GM10248 (cell line): ENCODE measurements around the gene GNG7.
"Not testable (repeated sequence)": the region's sequence is repeated elsewhere in the genome, so short reads cannot be mapped to it uniquely, and the experiment has no call there.

Experiments used
- CTCF ChIA-PET: fragments of 300-600 bp; sonication (Branson Sonifier 250); formaldehyde crosslinking; extraction: SDS; loops from one replicate; lab custom pipeline; 2021; ENCODE audit warnings: antibody characterized with exemption; lab: Yijun Ruan, JAX
- POLR2A ChIA-PET: fragments of 350-650 bp; sonication (Branson Sonifier 250); formaldehyde crosslinking; extraction: SDS; loops from one replicate; lab custom pipeline; 2020; ENCODE audit warnings: antibody characterized with exemption; lab: Yijun Ruan, JAX
- DNase-seq: peaks from one replicate; pipeline ENCODE4 v3.0.0; 2012; ENCODE audit errors: extremely low spot score
- CTCF ChIP-seq: IDR thresholded peaks from 2 replicates; pipeline ENCODE4 v1.5.1; 2012; ENCODE audit warnings: mild to moderate bottlenecking, low read depth; ENCODE audit errors: extremely low read depth, missing control alignments, control extremely low read depth

The GNG7 gene

GRCh38 chr19:2686360-2686759 lies 16.1 kb downstream of the GNG7 start:
- POLR2A ChIA-PET, result no interaction called here
- no peak for TF ChIP-seq CTCF
- no peak for DNase-seq
- CTCF ChIA-PET, result interaction anchor here (1.4 to 1.8 kb wide), 2 partner anchors 13 to 52 kb away, joined by 4 read pairs; no protein-coding TSS in a partner anchor

- ChIA-PET CTCF (interaction anchor here (1.4 kb wide), 1 partner anchor 53 kb away, joined by 4 read pairs; no protein-coding TSS in a partner anchor), POLR2A (no interaction called here)
- TF ChIP-seq CTCF, result no peak
- DNase-seq, result no peak
Observed at GRCh38 chr19:2685204-2685704, 17.2 kb downstream of the GNG7 start.

- POLR2A ChIA-PET, result interaction anchor here (1.1 kb wide), 1 partner anchor 19 kb away, joined by 7 read pairs; the partner anchor contains the start of gene GNG7
- no peak for DNase-seq
- TF ChIP-seq CTCF, result no peak
- CTCF ChIA-PET, result interaction anchor here (0.9 to 1.0 kb wide), 2 partner anchors 22 to 66 kb away, joined by 3 to 4 read pairs; no protein-coding TSS in a partner anchor
Observed at GRCh38 chr19:2683430-2684003, 19.0 kb downstream of the GNG7 start.

- DNase-seq, result no peak
- CTCF ChIA-PET, result interaction anchor here (1.1 to 1.8 kb wide), 5 partner anchors 12 to 68 kb away, joined by 3 to 8 read pairs (median 3); no protein-coding TSS in a partner anchor
- POLR2A ChIA-PET, result interaction anchor here (1.7 kb wide), 1 partner anchor 21 kb away, joined by 4 read pairs; no protein-coding TSS in a partner anchor
- no peak for TF ChIP-seq CTCF
Observed at GRCh38 chr19:2680808-2681207, 21.7 kb downstream of the GNG7 start.

- ChIA-PET CTCF (interaction anchor here (1.2 kb wide), 1 partner anchor 67 kb away, joined by 4 read pairs; no protein-coding TSS in a partner anchor), POLR2A (no interaction called here)
- TF ChIP-seq CTCF, result no peak
- DNase-seq, result no peak
Observed at GRCh38 chr19:2679439-2679838, 23.1 kb downstream of the GNG7 start.

GRCh38 chr19:2678948-2679347 lies 23.5 kb downstream of the GNG7 start:
- POLR2A ChIA-PET, DNase-seq: not testable (repeated sequence)
- CTCF ChIA-PET, result interaction anchor here (1.2 to 1.5 kb wide), 2 partner anchors 30 to 68 kb away, joined by 3 to 4 read pairs; no protein-coding TSS in a partner anchor
